Prostate gland (tissue), 2 donors: ENCODE measurements around the gene CRY1. TPM values are rescaled to one million over a fixed set of nuclear protein-coding genes. Genes with fewer than 3 reads are reported as not detected.

ENCODE experiments used
- DNase-seq: peaks from one replicate; pipeline ENCODE4 v3.0.0-alpha.2; 2019; ENCODE audit warnings: low spot score
- H3K27ac ChIP-seq, 2 donors: fragments of 200-600 bp; sonication (generic); 2 replicates each; pipeline ENCODE4 v1.5.1; 2017 to 2019
- H3K27me3 ChIP-seq: fragments of 200-600 bp; sonication (generic); replicated peaks from 2 replicates; pipeline ENCODE4 v1.5.1; 2019; ENCODE audit not compliant: insufficient read depth
- H3K36me3 ChIP-seq, 2 donors: fragments of 200-600 bp; sonication (generic); 1 replicate in 1 of 2; 2 replicates in 1 of 2; pipeline versions ENCODE4 v1.5.1 to v1.8.1; 2017 to 2019
- H3K4me1 ChIP-seq: fragments of 200-600 bp; sonication (generic); replicated peaks from 2 replicates; pipeline ENCODE4 v1.5.1; 2019
- H3K4me3 ChIP-seq, 2 donors: fragments of 200-600 bp; sonication (generic); 2 replicates each; pipeline ENCODE4 v1.5.1; 2017 to 2019
- H3K9me3 ChIP-seq: fragments of 200-600 bp; sonication (generic); 2 replicates; pipeline ENCODE4 v1.5.1; 2017
- POLR2A ChIP-seq: fragments of 450-650 bp; IDR thresholded peaks from one replicate; pipeline ENCODE4 v1.6.1; 2016; ENCODE audit warnings: antibody characterized with exemption, mild to moderate bottlenecking
- POLR2AphosphoS5 ChIP-seq: sonication (generic); formaldehyde crosslinking; IDR thresholded peaks from one replicate; pipeline ENCODE4 v1.6.1; 2017; ENCODE audit warnings: antibody characterized with exemption
- WGBS: methylation state at CpG from one replicate; pipeline ENCODE4 v1.1.5; 2018; 5-methylcytosine and 5-hydroxymethylcytosine counted together
- intact Hi-C: fragments of 100-400 bp; cut with DNase I; formaldehyde crosslinking; loops from one replicate; pipeline ENCODE4 v1.14.2; 2022
- total RNA-seq, 2 donors: library from RNA; depleted of rRNA; stranded (reverse); fragments of >200 nt; gene quantifications; one replicate each; pipeline ENCODE4 v1.1.0, GENCODE V29; 2016
- TF ChIP-seq, protein P1 (sequence below), 4 experiments: fragments of 200-600 bp in 2 of 4; fragments of 450-650 bp in 2 of 4; sonication (generic) in 2 of 4; IDR thresholded peaks; 1 replicate in 3 of 4; 2 replicates in 1 of 4; pipeline ENCODE4 v1.5.1; 2016 to 2019; ENCODE audit warnings: antibody characterized with exemption in 4 of 4, mild to moderate bottlenecking in 2 of 4, moderate library complexity in 2 of 4

The CRY1 gene
- total RNA-seq, 2 donors from 2014 or later = 15.7 to 35.2 TPM

DNA sequence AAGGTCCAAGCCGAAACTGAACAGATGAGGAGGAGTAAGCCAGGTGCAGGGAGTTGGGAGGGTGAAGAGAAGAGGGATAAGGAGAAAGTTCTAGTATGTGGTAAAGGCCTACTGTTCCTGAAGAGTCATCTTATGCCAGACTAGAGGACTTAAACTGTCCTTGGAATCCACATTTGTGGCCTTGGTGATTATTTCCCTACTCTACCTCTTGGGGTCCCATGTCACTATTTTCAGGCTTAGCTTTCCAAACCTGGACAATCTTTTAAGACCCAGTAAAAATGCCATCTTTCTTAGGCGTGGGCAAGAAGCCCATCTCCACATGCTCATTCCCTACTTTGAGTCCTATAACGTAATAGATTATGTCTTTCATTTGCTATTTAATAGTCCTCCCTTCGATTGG lies 40.1 kb upstream of the CRY1 start:
- Histone ChIP-seq H3K27ac (no peak overlapping the region), H3K9me3 (no peaks in the 10 kb centered on the region), H3K36me3 (no peaks in the 10 kb centered on the region), H3K4me3 (no peak overlapping the region), H3K4me1 (no peaks in the 10 kb centered on the region), H3K27me3 (no peaks in the 10 kb centered on the region)
- intact Hi-C loops = loop anchor here (2.0 kb wide), 1 partner anchor 473 kb away; no protein-coding TSS in a partner anchor
- WGBS = 75% methylated on average over 4 of the region's 4 CpGs
- no peak for TF ChIP-seq POLR2A
- TF ChIP-seq, protein P1, sequence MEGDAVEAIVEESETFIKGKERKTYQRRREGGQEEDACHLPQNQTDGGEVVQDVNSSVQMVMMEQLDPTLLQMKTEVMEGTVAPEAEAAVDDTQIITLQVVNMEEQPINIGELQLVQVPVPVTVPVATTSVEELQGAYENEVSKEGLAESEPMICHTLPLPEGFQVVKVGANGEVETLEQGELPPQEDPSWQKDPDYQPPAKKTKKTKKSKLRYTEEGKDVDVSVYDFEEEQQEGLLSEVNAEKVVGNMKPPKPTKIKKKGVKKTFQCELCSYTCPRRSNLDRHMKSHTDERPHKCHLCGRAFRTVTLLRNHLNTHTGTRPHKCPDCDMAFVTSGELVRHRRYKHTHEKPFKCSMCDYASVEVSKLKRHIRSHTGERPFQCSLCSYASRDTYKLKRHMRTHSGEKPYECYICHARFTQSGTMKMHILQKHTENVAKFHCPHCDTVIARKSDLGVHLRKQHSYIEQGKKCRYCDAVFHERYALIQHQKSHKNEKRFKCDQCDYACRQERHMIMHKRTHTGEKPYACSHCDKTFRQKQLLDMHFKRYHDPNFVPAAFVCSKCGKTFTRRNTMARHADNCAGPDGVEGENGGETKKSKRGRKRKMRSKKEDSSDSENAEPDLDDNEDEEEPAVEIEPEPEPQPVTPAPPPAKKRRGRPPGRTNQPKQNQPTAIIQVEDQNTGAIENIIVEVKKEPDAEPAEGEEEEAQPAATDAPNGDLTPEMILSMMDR (IDR thresholded peaks at IDR 0.05) = no peak
- no peak for TF ChIP-seq POLR2AphosphoS5
- DNase-seq = no peak

DNA sequence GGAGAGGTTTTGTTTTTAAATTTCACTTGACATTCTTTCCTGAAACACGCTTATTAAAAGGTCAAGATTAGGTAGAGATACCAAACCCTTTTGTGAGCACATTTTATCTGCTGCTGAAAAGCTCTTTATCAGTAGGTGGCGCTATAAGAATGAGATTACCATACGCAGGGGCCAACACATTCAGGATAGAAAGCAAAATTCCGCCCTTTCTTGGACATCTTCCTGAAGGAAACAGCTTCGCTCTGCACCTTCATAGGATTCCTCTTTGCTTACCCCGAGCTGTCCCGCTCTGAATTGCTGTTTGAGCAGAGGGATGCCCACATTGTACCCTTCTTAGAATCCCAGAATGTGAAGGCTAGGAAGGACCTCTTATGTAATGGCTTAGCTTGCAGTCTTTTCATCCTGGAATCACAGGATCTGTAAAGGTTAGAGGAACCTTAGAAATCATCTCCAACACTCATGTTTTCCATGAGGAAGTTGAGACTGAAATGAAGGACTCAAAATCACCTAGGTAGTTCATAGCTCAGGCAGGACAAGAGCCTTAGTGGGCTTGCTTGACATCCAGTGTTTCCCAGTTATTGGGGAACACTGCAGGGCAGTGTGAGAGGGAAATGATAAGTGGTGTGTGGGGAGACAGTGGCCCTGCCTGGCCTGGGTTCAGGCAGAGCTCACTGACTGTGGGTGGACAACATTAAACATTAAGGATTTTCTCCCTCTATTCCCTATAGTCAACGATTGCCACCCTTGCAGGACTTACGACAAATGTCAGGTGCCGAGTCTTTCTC lies 38.7 kb upstream of the CRY1 start:
- TF ChIP-seq, protein P1 (IDR thresholded peaks at IDR 0.05) = peak; percentile 47 to 87 (median 82)
- peak; percentile 44 for TF ChIP-seq POLR2AphosphoS5
- TF ChIP-seq POLR2A = no peak
- Histone ChIP-seq H3K36me3 (no peaks in the 10 kb centered on the region), H3K9me3 (no peaks in the 10 kb centered on the region), H3K27me3 (no peaks in the 10 kb centered on the region), H3K4me3 (no peak overlapping the region), H3K27ac (no peak overlapping the region), H3K4me1 (no peaks in the 10 kb centered on the region)
- peak; percentile 42 for DNase-seq
- 28% methylated on average over 10 of the region's 10 CpGs for WGBS
- intact Hi-C loops = loop anchor here (2.0 kb wide), 1 partner anchor 475 kb away; no protein-coding TSS in a partner anchor

DNA sequence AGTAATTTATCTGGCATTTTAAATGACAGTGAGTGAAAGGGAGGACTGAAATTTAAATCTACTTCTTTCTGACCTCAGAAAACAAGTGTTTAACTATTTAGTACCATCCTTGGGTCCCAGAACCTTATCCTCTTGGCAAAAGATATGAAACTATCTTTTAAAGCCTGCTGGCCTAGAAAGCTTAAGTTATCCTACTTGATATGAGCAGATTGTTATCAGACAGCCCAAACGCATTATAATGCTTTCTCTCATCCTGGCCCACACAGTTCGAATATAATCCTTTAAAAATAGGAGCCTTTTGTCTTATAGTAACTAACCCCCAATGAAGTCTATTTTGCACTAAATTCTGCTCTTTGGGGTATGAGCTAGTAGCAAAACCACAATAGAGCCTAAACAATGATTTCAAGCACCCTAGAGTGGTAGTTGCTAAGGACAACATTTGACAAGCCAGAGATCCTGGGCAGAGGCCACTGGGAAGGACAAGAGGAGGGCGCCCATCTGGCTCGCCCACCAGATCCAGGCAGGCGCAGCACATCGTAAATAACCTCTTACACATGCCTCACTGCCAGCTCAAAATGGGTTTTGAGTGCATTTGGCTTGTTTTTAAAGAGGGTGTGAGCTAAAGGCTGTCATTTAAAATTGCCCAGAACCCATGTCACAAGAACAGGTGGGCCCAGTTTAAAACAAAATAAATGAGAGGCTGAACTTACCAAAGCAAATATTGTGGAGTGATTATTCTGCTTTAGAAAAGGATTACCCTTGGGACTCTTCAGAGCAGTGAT lies 37.7 kb upstream of the CRY1 start:
- Histone ChIP-seq H3K27me3 (no peaks in the 10 kb centered on the region), H3K36me3 (no peaks in the 10 kb centered on the region), H3K27ac (no peak overlapping the region), H3K4me3 (no peak overlapping the region), H3K4me1 (no peaks in the 10 kb centered on the region), H3K9me3 (no peaks in the 10 kb centered on the region)
- intact Hi-C loops = no loop called here
- TF ChIP-seq POLR2A (no peak), POLR2AphosphoS5 (no peak)
- TF ChIP-seq, protein P1 (IDR thresholded peaks at IDR 0.05) = no peak
- 67% methylated on average over 6 of the region's 6 CpGs for WGBS
- no peak for DNase-seq

DNA sequence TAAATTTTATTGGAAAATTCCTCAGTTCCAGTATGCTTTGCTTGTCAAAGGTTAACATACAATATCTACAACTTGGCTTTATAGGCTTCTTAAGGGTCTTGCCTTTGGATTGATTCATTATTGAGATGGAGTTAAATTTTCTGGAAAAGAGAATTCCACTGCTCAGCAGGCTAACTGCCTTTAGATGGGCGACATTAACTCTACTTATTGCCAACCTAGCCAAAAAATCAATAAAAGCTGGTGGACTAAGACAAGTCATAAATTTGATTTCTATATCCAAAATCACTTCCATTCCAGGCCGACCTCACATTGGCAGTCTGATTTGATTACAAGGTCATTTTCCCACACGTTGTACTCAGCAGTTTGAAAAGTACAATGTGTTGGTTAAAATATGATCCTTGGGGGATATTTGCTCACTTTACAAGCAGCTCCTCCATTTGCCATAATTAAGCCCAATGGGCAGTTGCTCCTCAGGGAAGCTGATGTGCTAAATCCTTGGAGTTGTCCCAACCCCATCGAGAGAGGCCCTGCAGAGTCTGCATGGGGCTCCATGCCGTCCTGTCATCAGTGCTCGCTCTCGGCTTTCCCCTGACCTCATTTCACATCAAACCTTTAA lies 36.1 kb upstream of the CRY1 start:
- no peaks in the 10 kb centered on the region for H3K36me3 ChIP-seq
- no peak overlapping the region for H3K27ac ChIP-seq
- no peaks in the 10 kb centered on the region for H3K27me3 ChIP-seq
- intact Hi-C loops = no loop called here
- no peaks in the 10 kb centered on the region for H3K4me1 ChIP-seq
- no peak overlapping the region for H3K4me3 ChIP-seq
- TF ChIP-seq, protein P1 (IDR thresholded peaks at IDR 0.05) = no peak
- TF ChIP-seq POLR2AphosphoS5 (no peak), POLR2A (no peak)
- no peaks in the 10 kb centered on the region for H3K9me3 ChIP-seq
- WGBS = 64% methylated on average over 7 of the region's 7 CpGs
- no peak for DNase-seq
